Testis (tissue), 2 donors: Measurements from ENCODE around the gene TBC1D30.

Source experiments
- CTCF ChIP-seq, 3 experiments: fragments of 450-650 bp in 2 of 3; fragments of 200-600 bp in 1 of 3; sonication (generic) in 1 of 3; IDR thresholded peaks; one replicate each; pipeline ENCODE4 v1.5.1; 2016 to 2019; ENCODE audit warnings: antibody characterized with exemption in 3 of 3, mild to moderate bottlenecking in 2 of 3, moderate library complexity in 1 of 3
- POLR2A ChIP-seq: fragments of 450-650 bp; IDR thresholded peaks from one replicate; pipeline ENCODE4 v1.6.1; 2017; ENCODE audit warnings: antibody characterized with exemption, mild to moderate bottlenecking, moderate library complexity

GRCh38 chr12:64882687-64883086 lies 58.2 kb downstream of the TBC1D30 start:
- TF ChIP-seq CTCF (IDR thresholded peaks at IDR 0.05) = no peak
- no peak for TF ChIP-seq POLR2A
